HEK293T (cell line): ENCODE results near the gene TBX1.

Experiments
- CTCF ChIA-PET: fragments of 350-600 bp; formaldehyde crosslinking; extraction: SDS; loops from one replicate; lab custom pipeline; 2021; ENCODE audit warnings: antibody characterized with exemption, inconsistent platforms; lab: Yijun Ruan, JAX
- POLR2A ChIA-PET: fragments of 350-600 bp; formaldehyde crosslinking; extraction: SDS; loops from one replicate; lab custom pipeline; 2020; ENCODE audit warnings: antibody characterized with exemption, inconsistent platforms; lab: Yijun Ruan, JAX
- DNase-seq: peaks from one replicate; pipeline ENCODE4 v3.0.0; 2012; ENCODE audit warnings: mixed read lengths; ENCODE audit errors: extremely low spot score
- ARNT ChIP-seq: fragments of 450-650 bp; IDR thresholded peaks from 2 replicates; pipeline ENCODE4 v1.6.1; 2017; ENCODE audit warnings: mild to moderate bottlenecking
- BHLHE40 ChIP-seq: fragments of 450-650 bp; IDR thresholded peaks from 2 replicates; pipeline ENCODE4 v1.6.1; 2016; ENCODE audit warnings: mild to moderate bottlenecking, moderate library complexity, borderline replicate concordance
- CTBP1 ChIP-seq: fragments of 450-650 bp; IDR thresholded peaks from 2 replicates; pipeline ENCODE4 v1.6.1; 2016; ENCODE audit warnings: borderline replicate concordance
- ELF4 ChIP-seq: fragments of 450-650 bp; IDR thresholded peaks from 2 replicates; pipeline ENCODE4 v1.6.1; 2017; ENCODE audit warnings: antibody characterized with exemption
- FOXA1 ChIP-seq: fragments of 450-650 bp; IDR thresholded peaks from 2 replicates; pipeline ENCODE4 v1.6.1; 2016; ENCODE audit warnings: mild to moderate bottlenecking
- FOXK2 ChIP-seq: fragments of 450-650 bp; IDR thresholded peaks from 2 replicates; pipeline ENCODE4 v1.6.1; 2016; ENCODE audit warnings: mild to moderate bottlenecking
- FOXM1 ChIP-seq: fragments of 450-650 bp; IDR thresholded peaks from 2 replicates; pipeline ENCODE4 v1.6.1; 2017; ENCODE audit warnings: mild to moderate bottlenecking, borderline replicate concordance
- HDGF ChIP-seq: fragments of 450-650 bp; IDR thresholded peaks from 2 replicates; pipeline ENCODE4 v1.6.1; 2017; ENCODE audit warnings: antibody characterized with exemption, borderline replicate concordance
- L3MBTL2 ChIP-seq: fragments of 450-650 bp; conservative IDR thresholded peaks from 2 replicates; pipeline ENCODE4 v1.6.1; 2016; ENCODE audit warnings: mild to moderate bottlenecking
- LEF1 ChIP-seq: fragments of 450-650 bp; IDR thresholded peaks from 2 replicates; pipeline ENCODE4 v1.6.1; 2017; ENCODE audit warnings: mild to moderate bottlenecking, borderline replicate concordance
- NFRKB ChIP-seq: fragments of 450-650 bp; IDR thresholded peaks from 2 replicates; pipeline ENCODE4 v1.6.1; 2016; ENCODE audit warnings: mild to moderate bottlenecking, moderate library complexity
- SP1 ChIP-seq: fragments of 450-650 bp; IDR thresholded peaks from 2 replicates; pipeline ENCODE4 v1.6.1; 2017
- SUZ12 ChIP-seq: fragments of 450-650 bp; IDR thresholded peaks from 2 replicates; pipeline ENCODE4 v1.6.1; 2016; ENCODE audit warnings: mild to moderate bottlenecking
- TARDBP ChIP-seq: fragments of 450-650 bp; IDR thresholded peaks from 2 replicates; pipeline ENCODE4 v1.6.1; 2016
- ZNF384 ChIP-seq: fragments of 450-650 bp; IDR thresholded peaks from 2 replicates; pipeline ENCODE4 v1.6.1; 2016
- TF ChIP-seq, protein P1 (sequence below): fragments of 450-650 bp; IDR thresholded peaks from 2 replicates; pipeline ENCODE4 v1.6.1; 2016

TBX1 gene

DNA sequence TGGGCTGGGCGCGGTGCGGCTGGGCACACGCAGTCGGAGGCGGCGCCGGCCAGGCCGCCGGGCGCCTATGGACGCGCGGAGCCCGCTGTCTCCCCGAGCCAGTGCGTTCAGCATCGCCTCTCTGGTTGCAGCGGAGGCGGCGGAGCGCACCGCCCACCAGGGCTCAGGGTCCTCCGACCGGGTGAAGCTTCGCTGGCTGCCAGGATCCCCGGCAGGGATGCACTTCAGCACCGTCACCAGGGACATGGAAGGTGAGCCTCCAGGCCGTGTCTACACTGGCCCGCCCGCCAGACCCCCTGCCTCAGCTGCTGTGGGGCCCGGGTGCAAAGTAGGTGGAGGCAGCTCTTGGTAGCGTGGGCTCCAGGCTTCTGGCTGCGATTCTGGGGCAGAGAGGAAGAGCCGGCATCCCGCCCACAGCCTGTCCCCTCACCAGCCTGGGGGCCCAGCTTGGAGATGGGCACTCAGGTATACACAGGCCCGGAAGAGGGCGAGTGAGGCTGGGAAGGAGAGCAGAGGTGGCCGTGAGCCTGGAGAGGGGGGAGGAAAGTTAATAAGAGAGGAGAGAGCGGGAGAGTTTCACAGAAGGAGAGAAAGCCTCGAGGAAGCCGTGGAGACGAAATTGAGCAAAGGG is 1.0 kb upstream of the TBX1 start:
- no peak for DNase-seq
- no peak for TF ChIP-seq NFRKB
- TF ChIP-seq FOXK2, result no peak
- TF ChIP-seq SP1, result no peak
- ChIA-PET POLR2A (interaction anchor here (1.4 kb wide), 1 partner anchor 96 kb away, joined by 3 read pairs; no protein-coding TSS in a partner anchor), CTCF (no interaction called here)

DNA sequence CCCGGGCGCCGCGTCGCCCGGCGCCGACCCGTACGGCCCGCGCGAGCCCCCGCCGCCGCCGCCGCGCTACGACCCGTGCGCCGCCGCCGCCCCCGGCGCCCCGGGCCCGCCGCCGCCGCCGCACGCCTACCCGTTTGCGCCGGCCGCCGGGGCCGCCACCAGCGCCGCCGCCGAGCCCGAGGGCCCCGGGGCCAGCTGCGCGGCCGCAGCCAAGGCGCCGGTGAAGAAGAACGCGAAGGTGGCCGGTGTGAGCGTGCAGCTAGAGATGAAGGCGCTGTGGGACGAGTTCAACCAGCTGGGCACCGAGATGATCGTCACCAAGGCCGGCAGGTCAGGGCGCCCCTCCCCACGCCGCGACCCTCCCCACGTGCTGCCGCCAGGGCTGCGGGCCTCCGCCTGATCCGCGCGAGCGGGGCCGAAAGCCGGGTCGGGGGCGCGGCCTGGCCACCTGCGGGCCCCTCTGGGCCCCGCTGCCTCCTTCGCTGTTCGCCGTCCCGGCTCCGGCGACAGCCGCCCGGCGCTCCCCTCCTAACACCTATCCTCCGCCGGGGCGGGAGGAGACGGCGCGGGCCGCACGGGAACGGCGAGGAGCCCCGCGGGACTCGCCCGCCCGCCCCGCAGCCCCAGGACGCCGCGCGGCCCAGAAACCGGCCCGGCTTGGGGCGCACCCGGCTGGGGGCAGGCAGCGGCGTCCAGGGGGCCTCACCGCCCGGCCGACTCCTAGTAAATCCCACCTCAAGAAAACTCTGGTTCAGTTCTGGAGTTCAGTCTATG is 560 bp downstream of the TBX1 start:
- CTCF ChIA-PET, result interaction anchor here (0.6 to 0.7 kb wide), 2 partner anchors 269 to 308 kb away, joined by 3 to 4 read pairs; no protein-coding TSS in a partner anchor
- TF ChIP-seq SUZ12, result no peak
- no peak for TF ChIP-seq FOXK2
- TF ChIP-seq ARNT, result no peak
- no peak for TF ChIP-seq BHLHE40
- TF ChIP-seq, protein P1, sequence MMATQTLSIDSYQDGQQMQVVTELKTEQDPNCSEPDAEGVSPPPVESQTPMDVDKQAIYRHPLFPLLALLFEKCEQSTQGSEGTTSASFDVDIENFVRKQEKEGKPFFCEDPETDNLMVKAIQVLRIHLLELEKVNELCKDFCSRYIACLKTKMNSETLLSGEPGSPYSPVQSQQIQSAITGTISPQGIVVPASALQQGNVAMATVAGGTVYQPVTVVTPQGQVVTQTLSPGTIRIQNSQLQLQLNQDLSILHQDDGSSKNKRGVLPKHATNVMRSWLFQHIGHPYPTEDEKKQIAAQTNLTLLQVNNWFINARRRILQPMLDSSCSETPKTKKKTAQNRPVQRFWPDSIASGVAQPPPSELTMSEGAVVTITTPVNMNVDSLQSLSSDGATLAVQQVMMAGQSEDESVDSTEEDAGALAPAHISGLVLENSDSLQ, result no peak
- TF ChIP-seq CTBP1, result no peak
- TF ChIP-seq NFRKB, result no peak
- no peak for TF ChIP-seq FOXM1
- no peak for TF ChIP-seq SP1
- TF ChIP-seq ZNF384, result no peak
- peak; percentile 46 for DNase-seq
- POLR2A ChIA-PET, result interaction anchor here (0.7 to 1.2 kb wide), 2 partner anchors 91 to 95 kb away, joined by 3 to 4 read pairs; no protein-coding TSS in a partner anchor

DNA sequence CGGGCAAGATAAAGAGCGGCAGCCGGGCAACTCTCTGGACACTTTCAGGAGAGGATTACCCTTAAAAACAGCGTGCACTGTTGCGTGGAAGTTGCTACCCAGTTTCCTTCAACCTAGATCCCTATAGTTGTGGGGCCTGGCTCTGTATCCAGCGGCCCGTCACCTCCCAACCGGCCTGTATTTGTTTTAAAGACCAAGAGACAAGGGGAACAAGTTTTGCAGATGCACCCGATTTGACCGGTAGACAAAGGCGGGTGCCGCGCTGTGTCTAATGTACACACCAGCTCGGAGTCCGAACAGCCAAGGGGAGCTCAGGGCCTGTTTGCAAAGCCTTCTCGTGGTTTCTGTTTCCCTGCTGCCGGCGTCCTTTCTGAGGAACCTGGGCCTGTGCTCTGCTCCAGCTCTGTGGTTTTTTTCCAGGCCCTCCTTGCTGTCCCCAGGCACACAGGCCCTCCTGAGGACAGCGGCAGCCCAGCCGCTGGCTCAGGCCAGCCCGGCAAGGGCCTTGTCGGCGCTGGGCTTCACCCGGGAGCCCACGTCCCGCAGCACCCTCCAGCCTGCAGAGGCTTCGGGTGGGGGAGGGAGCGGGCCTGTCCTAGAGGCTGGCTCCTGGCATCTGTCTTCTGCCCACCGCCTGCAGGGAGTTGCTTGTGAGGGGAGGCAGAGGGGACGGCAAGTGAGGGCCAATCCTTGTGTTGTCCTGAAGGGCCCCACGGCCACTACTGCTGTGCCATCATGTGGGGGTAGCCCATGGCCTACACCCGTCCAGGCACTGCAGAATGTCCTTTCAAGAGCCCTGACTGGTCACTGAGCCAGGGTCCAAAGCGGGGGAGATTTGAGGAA is 1.4 kb downstream of the TBX1 start:
- ChIA-PET CTCF (interaction anchor here (0.6 to 1.1 kb wide), 4 partner anchors 8 to 307 kb away, joined by 3 to 4 read pairs (median 3); no protein-coding TSS in a partner anchor), POLR2A (interaction anchor here (0.7 to 1.2 kb wide), 3 partner anchors 11 to 94 kb away, joined by 3 to 4 read pairs (median 3); no protein-coding TSS in a partner anchor)
- DNase-seq, result peak; percentile 49
- TF ChIP-seq SUZ12 (no peak), FOXA1 (no peak), LEF1 (no peak), HDGF (0 out of 2 replicates have a peak, but pooled peaks have one; percentile 25), TARDBP (no peak), BHLHE40 (no peak)
- TF ChIP-seq, protein P1, result no peak

DNA sequence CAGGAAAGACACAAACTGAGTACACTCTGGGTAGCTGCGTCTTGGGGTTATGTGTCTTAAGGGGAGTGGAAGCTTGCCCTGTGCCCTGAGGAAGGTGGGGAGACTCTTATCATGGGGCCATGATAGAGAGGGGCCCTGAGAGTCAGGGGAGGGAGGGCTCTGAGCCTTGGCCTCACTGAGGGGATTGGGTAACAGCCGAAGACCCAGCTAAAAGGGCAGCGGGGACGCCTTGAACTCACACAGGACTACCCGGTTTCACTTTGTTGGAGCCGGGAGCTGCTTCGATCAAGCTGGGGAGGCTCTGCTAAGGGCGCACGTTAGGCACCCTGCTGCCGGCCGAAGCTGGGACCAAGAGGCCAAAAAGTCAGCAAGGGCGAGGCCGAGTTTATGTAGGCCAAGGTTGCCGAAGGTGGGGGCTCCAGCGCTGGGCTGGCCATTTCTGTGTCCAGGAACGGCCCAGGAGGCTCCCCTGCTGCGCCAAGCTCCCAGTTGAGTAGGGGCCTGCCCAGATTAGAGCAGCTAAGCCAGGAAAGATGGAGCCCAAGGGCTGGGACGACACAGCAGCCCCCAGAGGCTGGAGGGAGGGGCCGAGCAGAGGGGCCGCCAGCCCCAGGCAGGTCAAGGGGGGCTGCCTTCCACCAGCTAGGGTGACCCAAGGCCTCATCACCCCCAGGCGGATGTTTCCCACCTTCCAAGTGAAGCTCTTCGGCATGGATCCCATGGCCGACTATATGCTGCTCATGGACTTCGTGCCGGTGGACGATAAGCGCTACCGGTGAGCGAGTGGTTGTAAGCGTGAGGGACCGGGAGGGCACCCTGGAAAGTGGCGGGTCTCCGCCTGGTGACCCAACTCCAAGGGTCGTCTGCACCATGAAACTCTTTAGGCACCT is 2.2 kb downstream of the TBX1 start:
- TF ChIP-seq BHLHE40, result no peak
- no peak for TF ChIP-seq FOXK2
- no peak for TF ChIP-seq LEF1
- no peak for TF ChIP-seq NFRKB
- no peak for TF ChIP-seq L3MBTL2
- no peak for TF ChIP-seq CTBP1
- no peak for TF ChIP-seq TARDBP
- TF ChIP-seq FOXM1, result no peak
- no peak for TF ChIP-seq ELF4
- TF ChIP-seq, protein P1, result no peak
- TF ChIP-seq SP1, result no peak
- no peak for TF ChIP-seq ZNF384
- no peak for TF ChIP-seq HDGF
- TF ChIP-seq FOXA1, result no peak
- no peak for TF ChIP-seq ARNT
- TF ChIP-seq SUZ12, result no peak
- POLR2A ChIA-PET, result interaction anchor here (0.8 to 1.2 kb wide), 2 partner anchors 10 to 93 kb away, joined by 3 to 4 read pairs; no protein-coding TSS in a partner anchor
- DNase-seq, result no peak
- CTCF ChIA-PET, result interaction anchor here (0.6 to 1.1 kb wide), 2 partner anchors 9 to 32 kb away, joined by 3 read pairs; no protein-coding TSS in a partner anchor
